DMS114 treated with DMSO at 0.1 percent for 48 hours (cell line): ENCODE measurements around the gene CDHR4.

Experiments
- DNase-seq: peaks from one replicate; lab custom pipeline; 2025; ENCODE audit not compliant: unreplicated experiment; lab: John Stamatoyannopoulos, UW

CDHR4 gene

GRCh38 chr3:49745986-49746385 lies 53.7 kb downstream of the CDHR4 start:
- no peak for DNase-seq
